ENCODE measurements around the gene SYNDIG1.

The SYNDIG1 gene

GRCh38 chr20:24572140-24572539 lies 102.7 kb downstream of the SYNDIG1 start:
- DNase-seq = no peak

GRCh38 chr20:24572862-24573261 lies 103.4 kb downstream of the SYNDIG1 start:
- no peak for DNase-seq

- DNase-seq = no peak
Observed at GRCh38 chr20:24573557-24573956, 104.1 kb downstream of the SYNDIG1 start.

- no peak for DNase-seq
Observed at GRCh38 chr20:24574307-24574706, 104.9 kb downstream of the SYNDIG1 start.

- no peak for DNase-seq
Observed at GRCh38 chr20:24574797-24575196, 105.4 kb downstream of the SYNDIG1 start.

GRCh38 chr20:24575811-24576210 lies 106.4 kb downstream of the SYNDIG1 start:
- DNase-seq = no peak

GRCh38 chr20:24576447-24576846 lies 107.0 kb downstream of the SYNDIG1 start:
- no peak for DNase-seq

- DNase-seq = no peak
Observed at GRCh38 chr20:24577271-24577909, 108.0 kb downstream of the SYNDIG1 start.

- no peak for DNase-seq
Observed at GRCh38 chr20:24578567-24579415, 109.4 kb downstream of the SYNDIG1 start.

- no peak for DNase-seq
Observed at GRCh38 chr20:24579475-24579874, 110.0 kb downstream of the SYNDIG1 start.

GRCh38 chr20:24580006-24580405 lies 110.6 kb downstream of the SYNDIG1 start:
- no peak for DNase-seq

- DNase-seq = no peak
Observed at GRCh38 chr20:24580855-24581254, 111.4 kb downstream of the SYNDIG1 start.

GRCh38 chr20:24581443-24582170 lies 112.2 kb downstream of the SYNDIG1 start:
- DNase-seq = no peak

- DNase-seq = no peak
Observed at GRCh38 chr20:24582373-24583168, 113.1 kb downstream of the SYNDIG1 start.

GRCh38 chr20:24583169-24583792 lies 113.9 kb downstream of the SYNDIG1 start:
- no peak for DNase-seq

GRCh38 chr20:24584078-24584477 lies 114.6 kb downstream of the SYNDIG1 start:
- DNase-seq = no peak

GRCh38 chr20:24584538-24585356 lies 115.3 kb downstream of the SYNDIG1 start:
- DNase-seq = no peak

- DNase-seq = no peak
Observed at GRCh38 chr20:24585796-24586522, 116.5 kb downstream of the SYNDIG1 start.

GRCh38 chr20:24586523-24586840 lies 117.1 kb downstream of the SYNDIG1 start:
- DNase-seq = no peak

GRCh38 chr20:24587384-24588046 lies 118.1 kb downstream of the SYNDIG1 start:
- DNase-seq = no peak

All from central memory CD4-positive, alpha-beta T cell (primary cell).